Cardiac muscle cell (in vitro differentiated cells and primary cell): ENCODE results near the gene ZC3HAV1. TPM values are rescaled to one million over a fixed set of nuclear protein-coding genes. Genes with fewer than 3 reads are reported as not detected.

Experiments
- DNase-seq, 2 donors: peaks; one replicate each; pipeline versions ENCODE4 v3.0.0 to v3.0.0-alpha.2; 2010 to 2017; ENCODE audit warnings: low read depth in 1 of 2, low spot score in 1 of 2
- H3K27ac ChIP-seq: fragments of 200-600 bp; sonication (generic); 2 replicates; pipeline ENCODE4 v1.5.1; 2016
- H3K27me3 ChIP-seq: fragments of 200-600 bp; sonication (generic); 2 replicates; pipeline ENCODE4 v1.6.0; 2016; ENCODE audit warnings: control low read depth
- H3K36me3 ChIP-seq: fragments of 200-600 bp; sonication (generic); 2 replicates; pipeline ENCODE4 v1.5.1; 2016; ENCODE audit warnings: control low read depth
- H3K4me1 ChIP-seq: fragments of 200-600 bp; sonication (generic); 2 replicates; pipeline ENCODE4 v1.8.1; 2017; ENCODE audit warnings: low read depth, mild to moderate bottlenecking, mixed run types
- H3K4me3 ChIP-seq: fragments of 200-600 bp; sonication (generic); 2 replicates; pipeline ENCODE4 v1.5.1; 2016; ENCODE audit warnings: mild to moderate bottlenecking
- H3K9me3 ChIP-seq: fragments of 200-600 bp; sonication (generic); 2 replicates; pipeline ENCODE4 v1.5.1; 2017; ENCODE audit warnings: low read depth, mild to moderate bottlenecking, control low read depth
- CTCF ChIP-seq: IDR thresholded peaks from 2 replicates; pipeline ENCODE4 v1.5.1; 2012; ENCODE audit warnings: low read depth, mild to moderate bottlenecking, low read length
- polyA plus RNA-seq: library from polyadenylated mRNA; unstranded; fragments of >200 nt; fragmentation: Nextera tagmentation; extraction: Ambion mirVana; gene quantifications from 2 replicates; pipeline ENCODE4 v1.2.1, GENCODE V29; 2016
- total RNA-seq: library from RNA; depleted of rRNA; stranded (reverse); fragments of >200 nt; gene quantifications from 2 replicates; pipeline ENCODE4 v1.2.3, GENCODE V29; 2016

ZC3HAV1 gene
- total and polyA plus RNA-seq, 2 experiments from 2014 or later = 13.8 to 18.6 TPM

- no peak for TF ChIP-seq CTCF
- Histone ChIP-seq H3K27ac (no peak overlapping the region), H3K36me3 (peaks cover 5% of the 10 kb centered on the region), H3K9me3 (no peaks in the 10 kb centered on the region), H3K27me3 (no peaks in the 10 kb centered on the region), H3K4me3 (no peak overlapping the region), H3K4me1 (peaks cover 10% of the 10 kb centered on the region)
- no peak for DNase-seq
Observed at GRCh38 chr7:139088268-139088667, 21.3 kb downstream of the ZC3HAV1 start.

- H3K27me3 ChIP-seq = no peaks in the 10 kb centered on the region
- no peak overlapping the region for H3K4me3 ChIP-seq
- H3K36me3 ChIP-seq = peaks cover 10% of the 10 kb centered on the region
- no peaks in the 10 kb centered on the region for H3K9me3 ChIP-seq
- no peak overlapping the region for H3K27ac ChIP-seq
- H3K4me1 ChIP-seq = peaks cover 4% of the 10 kb centered on the region
- no peak for DNase-seq
- no peak for TF ChIP-seq CTCF
Observed at GRCh38 chr7:139087212-139087611, 22.3 kb downstream of the ZC3HAV1 start.

GRCh38 chr7:139086454-139086853, 23.1 kb downstream of the ZC3HAV1 start:
- Histone ChIP-seq H3K4me1 (peaks cover 4% of the 10 kb centered on the region), H3K9me3 (no peaks in the 10 kb centered on the region), H3K36me3 (peaks cover 10% of the 10 kb centered on the region), H3K27me3 (no peaks in the 10 kb centered on the region), H3K27ac (no peak overlapping the region), H3K4me3 (no peak overlapping the region)
- no peak for TF ChIP-seq CTCF
- no peak for DNase-seq

GRCh38 chr7:139084709-139085108, 24.8 kb downstream of the ZC3HAV1 start:
- no peak for TF ChIP-seq CTCF
- DNase-seq = no peak
- H3K4me3 ChIP-seq = no peak overlapping the region
- H3K36me3 ChIP-seq = peaks cover 12% of the 10 kb centered on the region
- no peak overlapping the region for H3K27ac ChIP-seq
- no peaks in the 10 kb centered on the region for H3K9me3 ChIP-seq
- no peaks in the 10 kb centered on the region for H3K4me1 ChIP-seq
- no peaks in the 10 kb centered on the region for H3K27me3 ChIP-seq

DNA sequence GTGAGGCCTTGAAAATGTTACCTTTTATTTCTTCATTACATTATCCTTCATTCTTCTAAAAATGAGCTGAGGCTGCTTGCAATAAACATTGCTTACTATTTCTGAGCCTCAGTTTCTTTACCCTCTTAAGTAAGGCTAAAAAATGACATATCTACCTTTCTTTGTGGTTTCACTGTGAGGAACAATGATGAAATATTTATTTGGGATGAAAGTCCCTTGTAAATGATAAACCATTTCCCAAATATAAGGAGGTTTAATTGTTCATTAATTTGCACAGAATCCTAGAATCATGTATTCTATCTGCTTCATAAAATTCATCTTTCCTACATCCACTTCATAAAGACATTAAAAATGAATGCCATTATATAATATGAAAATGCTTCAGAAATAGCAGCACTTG, 27.9 kb downstream of the ZC3HAV1 start:
- H3K27ac ChIP-seq = no peak overlapping the region
- H3K9me3 ChIP-seq = no peaks in the 10 kb centered on the region
- no peak overlapping the region for H3K4me3 ChIP-seq
- H3K4me1 ChIP-seq = no peaks in the 10 kb centered on the region
- no peaks in the 10 kb centered on the region for H3K27me3 ChIP-seq
- DNase-seq = no peak
- TF ChIP-seq CTCF = no peak
- peaks cover 11% of the 10 kb centered on the region for H3K36me3 ChIP-seq

DNA sequence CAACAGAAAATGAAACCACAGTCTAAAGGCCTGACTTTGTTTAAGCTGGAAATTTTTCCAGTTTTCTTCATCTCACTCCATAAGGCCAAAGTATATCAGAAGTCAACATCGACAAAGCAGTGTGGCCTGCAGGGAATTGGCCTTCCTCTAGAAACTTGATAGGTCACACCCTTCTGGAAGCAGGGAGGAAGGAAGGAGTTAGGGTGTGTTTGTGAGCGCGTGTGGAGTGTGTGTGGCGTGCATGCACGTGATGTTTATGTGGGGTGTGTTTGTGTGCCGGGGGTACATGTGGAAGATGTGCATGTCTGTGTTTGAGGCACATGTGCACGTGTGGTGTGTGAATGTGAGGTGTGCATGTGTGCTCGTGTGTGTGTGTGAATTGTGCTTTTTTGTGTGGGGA, 28.6 kb downstream of the ZC3HAV1 start:
- H3K27ac ChIP-seq = no peak overlapping the region
- no peaks in the 10 kb centered on the region for H3K27me3 ChIP-seq
- peaks cover 11% of the 10 kb centered on the region for H3K36me3 ChIP-seq
- no peak overlapping the region for H3K4me3 ChIP-seq
- H3K4me1 ChIP-seq = no peaks in the 10 kb centered on the region
- DNase-seq = no peak
- no peak for TF ChIP-seq CTCF
- H3K9me3 ChIP-seq = no peaks in the 10 kb centered on the region
